HG02938 (cell line): ENCODE measurements around the gene EIF4E2.
A peak's percentile ranks its signal among the peaks of the same experiment; 100 is the strongest.

Experiments used
- ATAC-seq: cut with Tn5 transposase; IDR thresholded peaks from one replicate; pipeline ENCODE4 v1.9.1; 2021; ENCODE audit warnings: mild to moderate bottlenecking, moderate library complexity; ENCODE audit not compliant: unreplicated experiment

The EIF4E2 gene

GRCh38 chr2:232550354-232551249 is at the start of gene EIF4E2, which contains the start of gene TIGD1:
EIF4E2 (plus strand) TSS chr2:232550689; CDS start chr2:232550725, 36 bp downstream.
TIGD1 (minus strand) TSS chr2:232550557; CDS start chr2:232549882, 675 bp downstream.
- ATAC-seq = peak; percentile 92

- no peak for ATAC-seq
Measured at GRCh38 chr2:232501331-232501771, 49.1 kb upstream of the EIF4E2 start.

- no peak for ATAC-seq
Measured at GRCh38 chr2:232501794-232502390, 48.6 kb upstream of the EIF4E2 start.

GRCh38 chr2:232502511-232502910 is 48.0 kb upstream of the EIF4E2 start:
- no peak for ATAC-seq

- no peak for ATAC-seq
Measured at GRCh38 chr2:232502911-232503808, 47.3 kb upstream of the EIF4E2 start.

- ATAC-seq = no peak
Measured at GRCh38 chr2:232503809-232504323, 46.6 kb upstream of the EIF4E2 start.

- ATAC-seq = no peak
Measured at GRCh38 chr2:232504438-232504837, 46.1 kb upstream of the EIF4E2 start.

GRCh38 chr2:232505856-232506255 is 44.6 kb upstream of the EIF4E2 start:
- no peak for ATAC-seq

GRCh38 chr2:232506709-232507108 is 43.8 kb upstream of the EIF4E2 start:
- ATAC-seq = no peak

GRCh38 chr2:232508251-232508650 is 42.2 kb upstream of the EIF4E2 start:
- ATAC-seq = no peak

- no peak for ATAC-seq
Measured at GRCh38 chr2:232511336-232511890, 39.1 kb upstream of the EIF4E2 start.

- no peak for ATAC-seq
Measured at GRCh38 chr2:232512602-232513001, 37.9 kb upstream of the EIF4E2 start.

- no peak for ATAC-seq
Measured at GRCh38 chr2:232513353-232513752, 37.1 kb upstream of the EIF4E2 start.

- no peak for ATAC-seq
Measured at GRCh38 chr2:232515639-232516038, 34.9 kb upstream of the EIF4E2 start.

GRCh38 chr2:232516551-232516950 is 33.9 kb upstream of the EIF4E2 start:
- ATAC-seq = no peak

- no peak for ATAC-seq
Measured at GRCh38 chr2:232518844-232519243, 31.6 kb upstream of the EIF4E2 start.

- no peak for ATAC-seq
Measured at GRCh38 chr2:232519581-232520438, 30.7 kb upstream of the EIF4E2 start, which contains the start of gene PRSS56. PRSS56 (plus strand) TSS chr2:232520388; CDS start chr2:232520599, 211 bp downstream.

GRCh38 chr2:232520489-232520888 is 30.0 kb upstream of the EIF4E2 start:
- no peak for ATAC-seq

- ATAC-seq = no peak
Measured at GRCh38 chr2:232521098-232521497, 29.4 kb upstream of the EIF4E2 start.
